MM.1S (cell line): Measurements from ENCODE around the gene PKD2L1.
A peak's percentile ranks its signal among the peaks of the same experiment; 100 is the strongest.

Experiments used
- DNase-seq: peaks from one replicate; pipeline ENCODE4 v3.0.0-alpha.2; 2015
- H2AFZ ChIP-seq: fragments of 300-600 bp; sonication (generic); 2 replicates; pipeline ENCODE4 v1.6.0; 2016; ENCODE audit warnings: antibody characterized with exemption, low read length
- H3F3A ChIP-seq: fragments of 300-600 bp; sonication (generic); 2 replicates; pipeline ENCODE4 v1.6.1; 2016; ENCODE audit warnings: mild to moderate bottlenecking, antibody characterized with exemption, low read length, moderate library complexity, mixed read lengths; ENCODE audit not compliant: insufficient read depth
- H3K27ac ChIP-seq: fragments of 300-600 bp; sonication (generic); 2 replicates; pipeline ENCODE4 v1.5.1; 2016; ENCODE audit warnings: mild to moderate bottlenecking, low read length
- H3K27me3 ChIP-seq: fragments of 300-600 bp; sonication (generic); replicated peaks from 2 replicates; pipeline ENCODE4 v1.6.0; 2016; ENCODE audit warnings: low read length; ENCODE audit not compliant: insufficient read depth
- H3K36me3 ChIP-seq: fragments of 300-600 bp; sonication (generic); replicated peaks from 2 replicates; pipeline ENCODE4 v1.6.1; 2016; ENCODE audit warnings: mild to moderate bottlenecking, low read length, mixed read lengths; ENCODE audit not compliant: insufficient read depth
- H3K4me1 ChIP-seq: fragments of 300-600 bp; sonication (generic); 2 replicates; pipeline ENCODE4 v1.6.1; 2016; ENCODE audit warnings: low read length, mixed read lengths
- H3K4me2 ChIP-seq: fragments of 300-600 bp; sonication (generic); 2 replicates; pipeline ENCODE4 v1.6.0; 2016; ENCODE audit warnings: low read depth, low read length
- H3K4me3 ChIP-seq: fragments of 300-600 bp; sonication (generic); 2 replicates; pipeline ENCODE4 v1.5.1; 2016; ENCODE audit warnings: low read length, mixed read lengths
- H3K79me2 ChIP-seq: fragments of 300-600 bp; sonication (generic); 2 replicates; pipeline ENCODE4 v1.6.1; 2016; ENCODE audit warnings: mixed run types, low read length, mixed read lengths
- H3K9ac ChIP-seq: fragments of 300-600 bp; sonication (generic); 2 replicates; pipeline ENCODE4 v1.6.1; 2016; ENCODE audit warnings: low read length, mixed read lengths
- H3K9me2 ChIP-seq: fragments of 300-600 bp; sonication (generic); replicated peaks from 2 replicates; pipeline ENCODE4 v1.6.1; 2016; ENCODE audit warnings: mild to moderate bottlenecking, low read length, mixed read lengths; ENCODE audit not compliant: insufficient read depth
- H3K9me3 ChIP-seq: fragments of 300-600 bp; sonication (generic); replicated peaks from 2 replicates; pipeline ENCODE4 v1.6.1; 2016; ENCODE audit warnings: mild to moderate bottlenecking, low read length, mixed read lengths; ENCODE audit not compliant: insufficient read depth
- H4K20me1 ChIP-seq: fragments of 300-600 bp; sonication (generic); 2 replicates; pipeline ENCODE4 v1.6.1; 2016; ENCODE audit warnings: mild to moderate bottlenecking, low read length, moderate library complexity, mixed read lengths; ENCODE audit not compliant: insufficient read depth
- CTCF ChIP-seq: fragments of 300-600 bp; sonication (generic); IDR thresholded peaks from 2 replicates; pipeline ENCODE4 v1.5.1; 2016; ENCODE audit warnings: antibody characterized with exemption, low read length, mixed read lengths
- EZH2 ChIP-seq: fragments of 300-600 bp; sonication (generic); optimal IDR thresholded peaks from 2 replicates; pipeline ENCODE3; 2017; ENCODE audit warnings: low read depth, mild to moderate bottlenecking, antibody characterized with exemption, low read length, mixed read lengths
- EZH2phosphoT487 ChIP-seq: fragments of 300-600 bp; sonication (generic); IDR thresholded peaks from 2 replicates; pipeline ENCODE4 v1.6.1; 2018; ENCODE audit warnings: antibody characterized with exemption, low read length

The PKD2L1 gene

GRCh38 chr10:100374200-100374655 lies 44.2 kb upstream of the PKD2L1 start:
- Histone ChIP-seq H3K4me3 (peak overlapping the region; percentile 79), H4K20me1 (no peaks in the 10 kb centered on the region), H3K4me2 (peak overlapping the region; percentile 89), H3K36me3 (no peaks in the 10 kb centered on the region), H3K9me3 (no peaks in the 10 kb centered on the region), H3K9ac (peak overlapping the region; percentile 96), H3K9me2 (no peaks in the 10 kb centered on the region), H3K4me1 (peaks cover 33% of the 10 kb centered on the region), H2AFZ (no peak overlapping the region; the same call in 1 of the 2 replicates), H3F3A (peaks cover 24% of the 10 kb centered on the region), H3K27me3 (no peaks in the 10 kb centered on the region), H3K27ac (peak overlapping the region; percentile 93; the same call in 1 of the 2 replicates), H3K79me2 (peaks cover 19% of the 10 kb centered on the region)
- no peak for DNase-seq
- no peak for TF ChIP-seq CTCF
- TF ChIP-seq EZH2phosphoT487, result no peak
- no peak for TF ChIP-seq EZH2

- peak; percentile 90 for DNase-seq
- TF ChIP-seq CTCF (no peak), EZH2 (no peak), EZH2phosphoT487 (no peak)
- Histone ChIP-seq H3F3A (peaks cover 24% of the 10 kb centered on the region), H3K79me2 (peaks cover 19% of the 10 kb centered on the region), H3K4me2 (peak overlapping the region; percentile 90), H4K20me1 (no peaks in the 10 kb centered on the region), H3K9me2 (no peaks in the 10 kb centered on the region), H3K4me1 (peaks cover 36% of the 10 kb centered on the region), H3K9ac (peak overlapping the region; percentile 96), H3K27ac (peak overlapping the region; percentile 93), H3K27me3 (no peaks in the 10 kb centered on the region), H2AFZ (peak overlapping the region; percentile 39), H3K36me3 (no peaks in the 10 kb centered on the region), H3K4me3 (peak overlapping the region; percentile 79), H3K9me3 (no peaks in the 10 kb centered on the region)
These were observed 43.5 kb upstream of the PKD2L1 start for GRCh38 chr10:100373298-100374199.

GRCh38 chr10:100372415-100373297 lies 42.6 kb upstream of the PKD2L1 start:
- Histone ChIP-seq H3K9me3 (no peaks in the 10 kb centered on the region), H3K79me2 (peaks cover 19% of the 10 kb centered on the region), H3K9ac (peak overlapping the region; percentile 96), H4K20me1 (no peaks in the 10 kb centered on the region), H3K36me3 (no peaks in the 10 kb centered on the region), H3K4me3 (peak overlapping the region; percentile 79), H3K4me1 (peaks cover 36% of the 10 kb centered on the region), H3K4me2 (peak overlapping the region; percentile 90), H3K9me2 (no peaks in the 10 kb centered on the region), H2AFZ (peak overlapping the region; percentile 22), H3K27me3 (no peaks in the 10 kb centered on the region), H3K27ac (peak overlapping the region; percentile 93; the same call in 1 of the 2 replicates), H3F3A (peaks cover 24% of the 10 kb centered on the region)
- no peak for DNase-seq
- no peak for TF ChIP-seq EZH2
- TF ChIP-seq CTCF, result no peak
- no peak for TF ChIP-seq EZH2phosphoT487
